Measurements from ENCODE around the gene CCDC88C.

GRCh38 chr14:91402348-91402747 is 15.3 kb downstream of the CCDC88C start:
- TF ChIP-seq, protein P1, sequence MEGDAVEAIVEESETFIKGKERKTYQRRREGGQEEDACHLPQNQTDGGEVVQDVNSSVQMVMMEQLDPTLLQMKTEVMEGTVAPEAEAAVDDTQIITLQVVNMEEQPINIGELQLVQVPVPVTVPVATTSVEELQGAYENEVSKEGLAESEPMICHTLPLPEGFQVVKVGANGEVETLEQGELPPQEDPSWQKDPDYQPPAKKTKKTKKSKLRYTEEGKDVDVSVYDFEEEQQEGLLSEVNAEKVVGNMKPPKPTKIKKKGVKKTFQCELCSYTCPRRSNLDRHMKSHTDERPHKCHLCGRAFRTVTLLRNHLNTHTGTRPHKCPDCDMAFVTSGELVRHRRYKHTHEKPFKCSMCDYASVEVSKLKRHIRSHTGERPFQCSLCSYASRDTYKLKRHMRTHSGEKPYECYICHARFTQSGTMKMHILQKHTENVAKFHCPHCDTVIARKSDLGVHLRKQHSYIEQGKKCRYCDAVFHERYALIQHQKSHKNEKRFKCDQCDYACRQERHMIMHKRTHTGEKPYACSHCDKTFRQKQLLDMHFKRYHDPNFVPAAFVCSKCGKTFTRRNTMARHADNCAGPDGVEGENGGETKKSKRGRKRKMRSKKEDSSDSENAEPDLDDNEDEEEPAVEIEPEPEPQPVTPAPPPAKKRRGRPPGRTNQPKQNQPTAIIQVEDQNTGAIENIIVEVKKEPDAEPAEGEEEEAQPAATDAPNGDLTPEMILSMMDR (IDR thresholded peaks at IDR 0.05; ENCODE audit: low read depth, low read length) = no peak
- TF ChIP-seq EZH2phosphoT487 (IDR thresholded peaks at IDR 0.05; ENCODE audit: low read depth) = no peak

Measured in OCI-LY3 (cell line).